Ectodermal cell (in vitro differentiated cells): ENCODE data around the gene DOLPP1.
A peak's percentile ranks its signal among the peaks of the same experiment; 100 is the strongest.
"Not testable (repeated sequence)": the region's sequence is repeated elsewhere in the genome, so short reads cannot be mapped to it uniquely, and the experiment has no call there.

ENCODE experiments used
- H3K27ac ChIP-seq: 2 replicates; pipeline ENCODE4 v1.7.0; 2013; ENCODE audit warnings: mild to moderate bottlenecking, low read depth, low read length; ENCODE audit not compliant: insufficient read depth, poor library complexity, severe bottlenecking
- H3K27me3 ChIP-seq: 2 replicates; pipeline ENCODE4 v1.7.0; 2013; ENCODE audit warnings: mild to moderate bottlenecking, low read length; ENCODE audit not compliant: insufficient read depth, control insufficient read depth, poor library complexity, severe bottlenecking
- H3K36me3 ChIP-seq: one replicate; pipeline ENCODE4 v1.7.0; 2013; ENCODE audit warnings: low read length; ENCODE audit not compliant: control insufficient read depth, insufficient read depth
- H3K4me1 ChIP-seq: one replicate; pipeline ENCODE4 v1.7.0; 2013; ENCODE audit warnings: low read length; ENCODE audit not compliant: control insufficient read depth, insufficient read depth
- H3K4me3 ChIP-seq: 2 replicates; pipeline ENCODE4 v1.7.0; 2013; ENCODE audit warnings: low read depth, low read length, control low read depth; ENCODE audit not compliant: insufficient read depth
- H3K9me3 ChIP-seq: 2 replicates; pipeline ENCODE4 v1.7.0; 2013; ENCODE audit warnings: mild to moderate bottlenecking, low read length, moderate library complexity; ENCODE audit not compliant: control insufficient read depth
- WGBS, 2 experiments: methylation state at CpG; one replicate each; pipeline ENCODE4 v1.1.7; 2013; ENCODE audit warnings: missing lambda C conversion rate in 2 of 2; 5-methylcytosine and 5-hydroxymethylcytosine counted together

The DOLPP1 gene

GRCh38 chr9:129111528-129112151, 30.7 kb downstream of the DOLPP1 start:
- no peaks in the 10 kb centered on the region for H3K36me3 ChIP-seq
- peak overlapping the region; percentile 77 for H3K4me3 ChIP-seq
- 0% methylated on average over 37 of the region's 37 CpGs for WGBS, 2 experiments
- peak overlapping the region; percentile 83 for H3K27ac ChIP-seq
- H3K27me3 ChIP-seq: peaks cover 21% of the 10 kb centered on the region
- H3K4me1 ChIP-seq: no peaks in the 10 kb centered on the region
- H3K9me3 ChIP-seq: no peaks in the 10 kb centered on the region

- H3K27ac ChIP-seq, H3K4me1 ChIP-seq, H3K9me3 ChIP-seq, H3K36me3 ChIP-seq: not testable (repeated sequence)
- Histone ChIP-seq H3K4me3 (peak overlapping the region; percentile 77), H3K27me3 (peaks cover 21% of the 10 kb centered on the region)
- WGBS, 2 experiments: 90 to 94% methylated on average over 17 of the region's 17 CpGs
Measured at GRCh38 chr9:129112526-129112925, 31.6 kb downstream of the DOLPP1 start.

- Histone ChIP-seq H3K27ac (no peak overlapping the region), H3K9me3 (no peaks in the 10 kb centered on the region), H3K4me1 (no peaks in the 10 kb centered on the region), H3K36me3 (no peaks in the 10 kb centered on the region), H3K4me3 (no peak overlapping the region), H3K27me3 (peaks cover 18% of the 10 kb centered on the region)
- 94 to 95% methylated on average over 17 of the region's 17 CpGs for WGBS, 2 experiments
Measured at GRCh38 chr9:129113645-129114304, 32.9 kb downstream of the DOLPP1 start.

DNA sequence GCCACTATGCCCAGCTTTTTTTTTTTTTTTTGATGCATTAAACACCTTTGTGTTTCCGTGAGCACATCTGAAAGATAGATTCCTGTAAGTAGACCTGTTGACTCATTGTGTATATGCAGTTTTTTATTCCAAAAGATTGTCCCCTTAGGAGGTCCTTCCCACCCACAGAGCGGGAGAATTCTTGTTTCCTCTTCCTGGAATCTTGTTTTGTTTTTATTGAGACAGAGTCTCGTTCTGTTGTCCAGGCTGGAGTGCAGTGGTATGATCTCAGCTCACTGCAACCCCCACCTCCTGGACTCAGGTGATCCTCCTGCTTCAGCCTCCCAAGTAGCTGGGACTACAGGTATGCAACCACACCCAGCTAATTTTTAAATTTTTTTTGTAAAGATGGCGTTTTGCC, 37.9 kb downstream of the DOLPP1 start:
- Histone ChIP-seq H3K36me3 (peaks cover 13% of the 10 kb centered on the region), H3K4me3 (no peak overlapping the region), H3K9me3 (no peaks in the 10 kb centered on the region), H3K27ac (no peak overlapping the region), H3K4me1 (no peaks in the 10 kb centered on the region), H3K27me3 (no peaks in the 10 kb centered on the region)
- WGBS, 2 experiments: 89 to 95% methylated on average over 4 of the region's 4 CpGs

DNA sequence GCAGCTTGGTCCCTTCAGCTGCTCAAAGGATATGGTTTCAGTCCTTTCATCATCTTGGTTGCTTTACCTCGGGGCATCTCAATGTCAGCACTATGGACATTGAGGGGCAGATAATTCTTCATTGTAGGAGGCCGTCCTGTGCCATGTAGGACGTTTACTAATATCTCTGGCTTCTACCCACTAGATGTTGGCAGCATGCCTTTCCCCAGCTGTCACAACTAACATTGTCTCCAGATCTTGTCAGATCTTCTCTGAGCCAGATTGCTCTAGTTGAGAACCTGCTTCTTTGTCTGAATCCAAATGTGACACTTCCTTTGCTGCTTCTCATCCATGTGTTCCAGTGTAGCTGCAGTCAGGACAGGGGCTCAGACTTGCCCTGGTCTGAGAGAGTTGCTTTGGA, 40.6 kb downstream of the DOLPP1 start:
- H3K4me3 ChIP-seq: no peak overlapping the region
- 94 to 96% methylated on average over 3 of the region's 3 CpGs for whole genome bisulfite sequencing, 2 experiments
- no peaks in the 10 kb centered on the region for H3K9me3 ChIP-seq
- H3K27ac ChIP-seq: no peak overlapping the region
- peaks cover 13% of the 10 kb centered on the region for H3K36me3 ChIP-seq
- H3K27me3 ChIP-seq: no peaks in the 10 kb centered on the region
- H3K4me1 ChIP-seq: no peaks in the 10 kb centered on the region

DNA sequence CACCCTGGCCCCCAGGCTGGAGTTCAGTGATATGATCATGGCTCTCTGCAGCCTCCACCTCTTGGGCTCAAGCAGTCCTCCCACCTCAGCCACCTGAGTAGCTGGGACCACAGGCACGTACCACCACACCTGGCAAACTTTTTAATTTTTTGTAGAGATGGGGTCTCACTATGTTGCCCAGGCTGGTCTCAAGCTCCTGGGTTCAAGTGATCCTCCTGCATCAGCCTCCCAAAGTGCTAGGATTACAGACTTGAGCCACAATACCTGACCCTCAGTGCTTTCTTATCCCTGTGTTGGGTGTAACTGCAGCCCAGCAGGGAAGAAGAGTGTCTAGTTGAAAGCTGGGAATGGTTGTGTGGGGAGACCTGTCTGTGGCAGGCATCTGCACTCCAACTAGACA, 41.2 kb downstream of the DOLPP1 start:
- Histone ChIP-seq H3K27me3 (no peaks in the 10 kb centered on the region), H3K36me3 (peaks cover 13% of the 10 kb centered on the region), H3K4me1 (peaks cover 6% of the 10 kb centered on the region), H3K9me3 (no peaks in the 10 kb centered on the region), H3K4me3 (no peak overlapping the region), H3K27ac (no peak overlapping the region)
- 91 to 100% methylated on average over 1 of the region's 1 CpG for WGBS, 2 experiments

DNA sequence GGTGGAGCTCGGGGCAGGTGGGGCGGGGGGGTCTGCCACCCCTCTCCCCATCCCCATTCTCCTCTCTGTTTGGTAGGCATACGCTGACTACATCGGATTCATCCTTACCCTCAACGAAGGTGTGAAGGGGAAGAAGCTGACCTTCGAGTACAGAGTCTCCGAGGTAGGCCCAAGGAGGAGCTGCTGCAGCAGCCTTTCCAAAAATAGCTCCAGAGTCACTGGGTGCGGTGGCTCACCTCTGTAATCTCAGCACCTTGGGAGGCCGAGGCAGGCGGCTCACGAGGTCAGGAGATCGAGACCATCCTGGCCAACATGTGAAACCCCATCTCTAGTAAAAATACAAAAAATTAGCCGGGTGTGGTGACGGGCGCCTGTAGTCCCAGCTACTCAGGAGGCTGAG, 42.1 kb downstream of the DOLPP1 start:
- H3K4me3 ChIP-seq, H3K27ac ChIP-seq, H3K9me3 ChIP-seq, H3K27me3 ChIP-seq: not testable (repeated sequence)
- Histone ChIP-seq H3K36me3 (peaks cover 13% of the 10 kb centered on the region), H3K4me1 (peaks cover 14% of the 10 kb centered on the region)
- WGBS, 2 experiments: 93 to 95% methylated on average over 15 of the region's 15 CpGs

- Histone ChIP-seq H3K9me3 (no peaks in the 10 kb centered on the region), H3K27ac (no peak overlapping the region), H3K4me3 (no peak overlapping the region), H3K4me1 (peaks cover 14% of the 10 kb centered on the region), H3K27me3 (no peaks in the 10 kb centered on the region), H3K36me3 (peaks cover 20% of the 10 kb centered on the region)
- 92 to 98% methylated on average over 3 of the region's 3 CpGs for WGBS, 2 experiments
Measured at GRCh38 chr9:129124506-129125069, 43.7 kb downstream of the DOLPP1 start.

DNA sequence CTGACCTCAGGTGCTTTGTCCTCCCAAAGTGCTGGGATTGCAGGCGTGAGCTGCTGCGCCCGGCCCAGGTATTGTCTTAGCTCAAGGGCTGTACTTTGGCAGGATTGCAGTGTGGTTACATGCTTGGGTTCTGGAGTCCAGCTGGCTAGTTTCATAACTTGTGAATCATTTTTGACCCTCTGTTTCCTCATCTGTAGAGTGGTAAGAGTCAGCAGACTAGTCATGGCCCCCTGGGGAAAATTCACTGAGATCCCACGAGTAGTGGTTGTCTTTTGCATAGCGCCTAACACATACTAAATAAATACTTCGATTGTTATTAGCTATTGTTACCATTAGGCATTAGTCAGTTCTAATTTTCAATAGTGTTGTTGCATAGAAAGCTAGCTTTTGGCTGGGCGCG, 44.6 kb downstream of the DOLPP1 start:
- peaks cover 14% of the 10 kb centered on the region for H3K4me1 ChIP-seq
- H3K4me3 ChIP-seq: no peak overlapping the region
- peaks cover 28% of the 10 kb centered on the region for H3K36me3 ChIP-seq
- H3K9me3 ChIP-seq: no peaks in the 10 kb centered on the region
- H3K27me3 ChIP-seq: no peaks in the 10 kb centered on the region
- 91 to 96% methylated on average over 6 to 8 of the region's 8 CpGs for WGBS, 2 experiments
- H3K27ac ChIP-seq: no peak overlapping the region

GRCh38 chr9:129126749-129127618, 46.1 kb downstream of the DOLPP1 start:
- H3K4me1 ChIP-seq: peaks cover 14% of the 10 kb centered on the region
- peak overlapping the region; percentile 90 for H3K27ac ChIP-seq
- peaks cover 23% of the 10 kb centered on the region for H3K36me3 ChIP-seq
- no peaks in the 10 kb centered on the region for H3K27me3 ChIP-seq
- 41 to 45% methylated on average over 10 of the region's 10 CpGs for WGBS, 2 experiments
- no peaks in the 10 kb centered on the region for H3K9me3 ChIP-seq
- H3K4me3 ChIP-seq: no peak overlapping the region
